ENCODE results near the gene SHC2. TPM values are rescaled to one million over a fixed set of nuclear protein-coding genes. Genes with fewer than 3 reads are reported as not detected.

The SHC2 gene
- total RNA-seq, 1 donor from 2014 or later = 24.0 TPM

GRCh38 chr19:367561-367960 is 93.3 kb downstream of the SHC2 start:
- DNase-seq = no peak
- peaks cover 7% of the 10 kb centered on the region for H3K4me1 ChIP-seq
- H3K4me3 ChIP-seq = no peak overlapping the region
- no peaks in the 10 kb centered on the region for H3K9me3 ChIP-seq
- peaks cover 10% of the 10 kb centered on the region for H3K27me3 ChIP-seq (ENCODE audit: low read depth)
- TF ChIP-seq, protein P1, sequence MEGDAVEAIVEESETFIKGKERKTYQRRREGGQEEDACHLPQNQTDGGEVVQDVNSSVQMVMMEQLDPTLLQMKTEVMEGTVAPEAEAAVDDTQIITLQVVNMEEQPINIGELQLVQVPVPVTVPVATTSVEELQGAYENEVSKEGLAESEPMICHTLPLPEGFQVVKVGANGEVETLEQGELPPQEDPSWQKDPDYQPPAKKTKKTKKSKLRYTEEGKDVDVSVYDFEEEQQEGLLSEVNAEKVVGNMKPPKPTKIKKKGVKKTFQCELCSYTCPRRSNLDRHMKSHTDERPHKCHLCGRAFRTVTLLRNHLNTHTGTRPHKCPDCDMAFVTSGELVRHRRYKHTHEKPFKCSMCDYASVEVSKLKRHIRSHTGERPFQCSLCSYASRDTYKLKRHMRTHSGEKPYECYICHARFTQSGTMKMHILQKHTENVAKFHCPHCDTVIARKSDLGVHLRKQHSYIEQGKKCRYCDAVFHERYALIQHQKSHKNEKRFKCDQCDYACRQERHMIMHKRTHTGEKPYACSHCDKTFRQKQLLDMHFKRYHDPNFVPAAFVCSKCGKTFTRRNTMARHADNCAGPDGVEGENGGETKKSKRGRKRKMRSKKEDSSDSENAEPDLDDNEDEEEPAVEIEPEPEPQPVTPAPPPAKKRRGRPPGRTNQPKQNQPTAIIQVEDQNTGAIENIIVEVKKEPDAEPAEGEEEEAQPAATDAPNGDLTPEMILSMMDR (IDR thresholded peaks at IDR 0.05) = no peak
- no peak overlapping the region for H3K27ac ChIP-seq
- H3K36me3 ChIP-seq = no peaks in the 10 kb centered on the region
- intact Hi-C loops (cut with DNase I) = no loop called here
- no peak for ATAC-seq

DNA sequence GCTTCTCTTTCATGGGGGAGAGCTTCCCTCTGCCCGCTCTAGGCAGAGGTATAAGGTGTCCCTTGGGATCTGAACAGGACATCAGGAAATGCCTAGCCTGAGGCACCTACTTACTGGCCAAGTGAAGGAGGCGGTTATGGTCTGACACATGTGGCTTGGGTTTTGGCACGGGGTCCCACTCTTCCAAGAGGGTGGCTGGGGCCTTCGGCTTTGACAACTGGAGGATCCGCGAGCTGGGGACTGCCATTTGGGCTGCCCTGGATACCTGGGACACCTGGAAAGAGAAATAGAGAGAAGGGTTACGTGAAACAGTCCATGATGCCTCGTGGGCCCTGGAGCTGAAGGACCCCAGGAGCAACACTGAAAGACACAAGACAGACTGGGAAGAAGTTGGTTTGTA is 93.9 kb downstream of the SHC2 start:
- Histone ChIP-seq H3K9me3 (no peaks in the 10 kb centered on the region), H3K27me3 (ENCODE audit: low read depth) (peaks cover 7% of the 10 kb centered on the region), H3K36me3 (no peaks in the 10 kb centered on the region), H3K4me3 (no peak overlapping the region), H3K4me1 (peaks cover 4% of the 10 kb centered on the region), H3K27ac (no peak overlapping the region)
- intact Hi-C loops (cut with DNase I) = no loop called here
- no peak for ATAC-seq
- TF ChIP-seq, protein P1 (IDR thresholded peaks at IDR 0.05) = no peak
- DNase-seq = no peak

Other genes starting within 250 kb of the SHC2 start
- 11.7 TPM for gene PLPP2, start 169.6 kb downstream of the SHC2 start, total RNA-seq
- gene MIER2, start 116.2 kb downstream of the SHC2 start, total RNA-seq = 39.4 TPM
- 2.2 TPM for gene C2CD4C, start 51.9 kb downstream of the SHC2 start, total RNA-seq
- 0.92 TPM for gene MADCAM1, start 35.5 kb upstream of the SHC2 start, total RNA-seq
- gene TPGS1, start 46.5 kb upstream of the SHC2 start, total RNA-seq = 18.8 TPM
- gene CDC34, start 70.7 kb upstream of the SHC2 start, total RNA-seq = 40.0 TPM
- gene GZMM, start 83.0 kb upstream of the SHC2 start, total RNA-seq = 3.6 TPM
- 366 TPM for gene BSG, start 111.6 kb upstream of the SHC2 start, total RNA-seq
- 0.24 TPM for gene HCN2, start 128.8 kb upstream of the SHC2 start, total RNA-seq
- gene POLRMT, start 172.5 kb upstream of the SHC2 start, total RNA-seq = 42.5 TPM
- 0.65 TPM for gene FGF22, start 178.8 kb upstream of the SHC2 start, total RNA-seq
- gene RNF126, start 202.2 kb upstream of the SHC2 start, total RNA-seq = 27.0 TPM
- 48.0 TPM for gene FSTL3, start 215.4 kb upstream of the SHC2 start, total RNA-seq
- not detected for gene PRSS57, start 234.4 kb upstream of the SHC2 start, total RNA-seq
- 37.0 TPM for gene PALM, start 247.9 kb upstream of the SHC2 start, total RNA-seq